PFSK-1 (cell line): ENCODE data around the gene SIX2.

Experiments used
- FOXP2 ChIP-seq: optimal IDR thresholded peaks from 2 replicates; pipeline ENCODE3; 2011; ENCODE audit warnings: borderline replicate concordance, control low read depth, inconsistent platforms; ENCODE audit not compliant: insufficient read depth; ENCODE audit errors: extremely low read length, extremely low read depth
- POLR2AphosphoS5 ChIP-seq: IDR thresholded peaks from 2 replicates; pipeline ENCODE4 v1.6.1; 2012; ENCODE audit warnings: low read depth, mild to moderate bottlenecking, control low read depth, low read length, moderate library complexity
- REST ChIP-seq, 2 experiments: IDR thresholded peaks; 2 replicates each; pipeline versions ENCODE4 v1.6.1 to v1.8.0; 2011 to 2012; ENCODE audit warnings: low read depth in 2 of 2, low read length in 2 of 2, control low read depth in 1 of 2, inconsistent platforms in 1 of 2, mild to moderate bottlenecking in 1 of 2, moderate library complexity in 1 of 2; ENCODE audit not compliant: insufficient read depth in 1 of 2
- SIN3A ChIP-seq: IDR thresholded peaks from 2 replicates; pipeline ENCODE4 v1.6.1; 2012; ENCODE audit warnings: mild to moderate bottlenecking, low read length, moderate library complexity, borderline replicate concordance; ENCODE audit not compliant: insufficient read depth
- TAF1 ChIP-seq: IDR thresholded peaks from 2 replicates; pipeline ENCODE4 v1.6.1; 2012; ENCODE audit warnings: low read length, control low read depth, borderline replicate concordance; ENCODE audit not compliant: insufficient read depth

Gene SIX2

DNA sequence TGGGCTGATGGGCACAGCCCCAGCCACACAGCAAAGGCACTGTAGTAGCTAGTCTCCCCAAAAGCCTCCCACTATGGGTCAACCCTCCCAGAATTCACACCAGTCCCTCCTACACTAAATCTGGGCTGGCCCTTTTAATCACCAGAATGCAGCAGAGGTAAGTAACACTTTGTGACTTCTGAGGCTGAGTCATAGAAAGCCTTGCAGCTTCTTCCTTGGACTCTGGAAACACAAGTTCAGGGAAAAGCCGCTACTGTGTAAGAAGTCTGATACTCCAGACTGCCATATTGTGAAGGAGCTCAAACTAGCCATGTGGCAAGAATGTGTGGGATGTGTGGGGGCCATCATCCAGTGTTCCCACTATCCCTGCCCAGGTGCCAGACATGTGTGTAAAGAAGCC is 19.0 kb upstream of the SIX2 start:
- TF ChIP-seq TAF1 (no peak), POLR2AphosphoS5 (no peak), REST (IDR thresholded peaks at IDR 0.05; ENCODE audit: insufficient read depth in 1 of 2, low read depth in 2 of 2, low read length in 2 of 2) (no peak), FOXP2 (no peak), SIN3A (no peak)

DNA sequence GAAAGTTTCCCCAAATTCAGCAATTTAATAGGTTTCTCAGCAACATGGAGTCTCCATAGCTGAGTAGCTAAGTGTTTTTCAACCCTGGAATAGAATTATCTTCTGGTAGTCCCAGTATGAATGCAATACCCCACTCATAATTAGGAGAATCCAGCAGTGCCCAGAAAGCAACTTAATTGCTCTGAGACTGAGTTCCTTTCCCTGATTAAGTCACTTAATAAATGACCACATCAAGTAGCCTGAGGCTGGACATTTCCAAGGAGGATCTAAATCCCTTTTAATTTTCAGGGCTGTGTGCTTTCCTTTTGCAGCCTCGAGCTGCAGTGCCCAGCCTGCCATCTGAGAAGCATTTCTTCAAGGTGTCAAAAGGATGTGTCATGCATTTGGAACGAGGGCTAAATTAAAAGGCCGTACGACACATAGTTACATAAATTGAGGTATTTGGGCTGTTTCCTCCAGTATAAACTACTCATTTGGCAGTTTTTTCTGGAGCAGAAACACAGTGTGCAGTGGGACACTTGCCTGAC is 17.7 kb upstream of the SIX2 start:
- TF ChIP-seq SIN3A (no peak), TAF1 (no peak), REST (IDR thresholded peaks at IDR 0.05; ENCODE audit: insufficient read depth in 1 of 2, low read depth in 2 of 2, low read length in 2 of 2) (no peak), POLR2AphosphoS5 (no peak), FOXP2 (no peak)

- TF ChIP-seq REST (IDR thresholded peaks at IDR 0.05; ENCODE audit: insufficient read depth in 1 of 2, low read depth in 2 of 2, low read length in 2 of 2), result no peak
- TF ChIP-seq SIN3A, result no peak
- no peak for TF ChIP-seq FOXP2
- TF ChIP-seq POLR2AphosphoS5, result no peak
Measured at GRCh38 chr2:45024600-45025291, 15.5 kb upstream of the SIX2 start.

DNA sequence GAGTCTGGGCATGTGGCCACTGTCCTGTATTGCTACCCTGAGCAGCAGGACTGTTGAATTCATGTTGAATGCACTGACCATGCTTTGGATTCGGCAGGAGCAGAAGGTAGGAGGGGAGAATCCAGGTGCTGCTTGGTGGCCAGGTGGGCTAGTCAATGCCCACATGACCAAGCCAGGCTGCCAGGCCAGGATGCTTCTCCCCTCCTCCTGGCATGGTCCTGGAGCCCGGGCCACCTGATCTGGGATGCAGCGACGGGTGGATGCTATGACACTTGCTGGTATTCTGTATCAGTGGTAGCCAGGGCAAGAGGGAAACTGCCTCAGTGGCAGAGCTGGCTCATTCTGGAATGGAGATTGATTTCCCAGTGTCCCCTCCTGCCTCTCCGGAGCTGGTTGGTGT is 14.8 kb upstream of the SIX2 start:
- no peak for TF ChIP-seq REST (IDR thresholded peaks at IDR 0.05; ENCODE audit: insufficient read depth in 1 of 2, low read depth in 2 of 2, low read length in 2 of 2)
- no peak for TF ChIP-seq FOXP2
- TF ChIP-seq SIN3A, result no peak
- no peak for TF ChIP-seq TAF1
- TF ChIP-seq POLR2AphosphoS5, result no peak

DNA sequence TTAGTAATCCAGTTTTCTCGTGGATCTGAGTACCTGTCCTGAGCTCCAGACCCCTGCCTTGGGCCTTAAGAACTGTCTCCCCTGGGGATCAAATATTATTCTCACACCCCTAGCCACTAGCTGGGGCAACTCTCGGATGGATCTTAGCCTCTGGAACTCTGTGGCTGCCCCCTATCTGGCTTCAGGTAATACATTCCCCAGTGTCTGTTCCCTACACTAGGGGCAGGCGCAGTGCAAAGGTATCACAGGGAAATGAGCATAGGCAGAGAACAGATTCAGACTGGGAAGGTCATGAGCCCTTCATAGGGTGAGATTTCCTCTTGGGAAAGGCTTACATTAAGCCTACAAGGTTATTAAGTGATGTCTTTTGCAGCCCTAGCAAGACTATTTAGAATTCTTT is 11.2 kb upstream of the SIX2 start:
- TF ChIP-seq REST (IDR thresholded peaks at IDR 0.05; ENCODE audit: insufficient read depth in 1 of 2, low read depth in 2 of 2, low read length in 2 of 2), result no peak
- TF ChIP-seq FOXP2, result no peak
- TF ChIP-seq TAF1, result no peak
- no peak for TF ChIP-seq POLR2AphosphoS5
- TF ChIP-seq SIN3A, result no peak
